Retinal pigment epithelial cell (primary cell): Measurements from ENCODE around the gene PRR7.

Experiments used
- DNase-seq: peaks from one replicate; pipeline ENCODE4 v3.0.0-alpha.2; 2010; ENCODE audit warnings: low read depth
- H3K4me3 ChIP-seq: 2 replicates; pipeline ENCODE4 v1.5.1; 2011; ENCODE audit warnings: mild to moderate bottlenecking, low read length, control low read depth, moderate library complexity
- CTCF ChIP-seq: conservative IDR thresholded peaks from 2 replicates; pipeline ENCODE4 v1.5.1; 2011; ENCODE audit warnings: low read depth, low read length, control low read depth, inconsistent platforms

Gene PRR7

GRCh38 chr5:177473443-177474001 is 26.9 kb downstream of the PRR7 start, which contains the start of gene DBN1:
Gene DBN1 (minus strand): TSS chr5:177473634. CDS start chr5:177473521, 113 bp downstream.
- DNase-seq: no peak
- no peak for TF ChIP-seq CTCF
- peak within 1 kb of the TSS; percentile 85 for H3K4me3 ChIP-seq

- TF ChIP-seq CTCF: no peak
- no peak overlapping the region for H3K4me3 ChIP-seq
- no peak for DNase-seq
Observed at GRCh38 chr5:177474002-177474476, 27.4 kb downstream of the PRR7 start.

GRCh38 chr5:177474846-177475562 is 28.4 kb downstream of the PRR7 start:
- no peak for DNase-seq
- no peak overlapping the region for H3K4me3 ChIP-seq
- TF ChIP-seq CTCF: no peak

GRCh38 chr5:177475563-177476427 is 29.2 kb downstream of the PRR7 start:
- no peak for TF ChIP-seq CTCF
- no peak for DNase-seq
- H3K4me3 ChIP-seq: no peak overlapping the region

GRCh38 chr5:177476531-177477233 is 30.1 kb downstream of the PRR7 start:
- no peak for TF ChIP-seq CTCF
- DNase-seq: no peak
- H3K4me3 ChIP-seq: no peak overlapping the region

- no peak for TF ChIP-seq CTCF
- H3K4me3 ChIP-seq: no peak overlapping the region
- DNase-seq: no peak
Observed at GRCh38 chr5:177477701-177478477, 31.3 kb downstream of the PRR7 start.
